Smooth muscle cell (in vitro differentiated cells): Measurements from ENCODE around the gene SYNJ2. TPM values are rescaled to one million over a fixed set of nuclear protein-coding genes. Genes with fewer than 3 reads are reported as not detected.
"Not testable (repeated sequence)": the region's sequence is repeated elsewhere in the genome, so short reads cannot be mapped to it uniquely, and the experiment has no call there.

Source experiments
- DNase-seq: peaks from one replicate; lab custom pipeline; 2025; ENCODE audit not compliant: unreplicated experiment; lab: John Stamatoyannopoulos, UW
- H2AFZ ChIP-seq: fragments of 200-600 bp; sonication (generic); 2 replicates; pipeline ENCODE4 v1.6.0; 2016; ENCODE audit warnings: antibody characterized with exemption, low read depth, mild to moderate bottlenecking
- H3F3A ChIP-seq: fragments of 200-600 bp; sonication (generic); 2 replicates; pipeline ENCODE4 v1.6.0; 2017; ENCODE audit warnings: antibody characterized with exemption, low read depth
- H3K27ac ChIP-seq: fragments of 200-600 bp; sonication (generic); 2 replicates; pipeline ENCODE4 v1.5.1; 2016; ENCODE audit warnings: low read depth, mild to moderate bottlenecking
- H3K27me3 ChIP-seq: fragments of 200-600 bp; sonication (generic); 2 replicates; pipeline ENCODE4 v1.6.1; 2016; ENCODE audit warnings: low read depth, mild to moderate bottlenecking
- H3K36me3 ChIP-seq: fragments of 200-600 bp; sonication (generic); 2 replicates; pipeline ENCODE4 v1.5.1; 2016; ENCODE audit warnings: low read depth
- H3K4me1 ChIP-seq: fragments of 200-600 bp; sonication (generic); 2 replicates; pipeline ENCODE4 v1.5.1; 2016; ENCODE audit warnings: low read depth
- H3K4me2 ChIP-seq: fragments of 200-600 bp; sonication (generic); 2 replicates; pipeline ENCODE4 v1.6.0; 2016; ENCODE audit warnings: mild to moderate bottlenecking
- H3K4me3 ChIP-seq: fragments of 200-600 bp; sonication (generic); 2 replicates; pipeline ENCODE4 v1.5.1; 2016; ENCODE audit warnings: mild to moderate bottlenecking
- H3K79me2 ChIP-seq: fragments of 200-600 bp; sonication (generic); 2 replicates; pipeline ENCODE4 v1.6.0; 2016; ENCODE audit warnings: low read depth, mild to moderate bottlenecking
- H3K9ac ChIP-seq: fragments of 200-600 bp; sonication (generic); 2 replicates; pipeline ENCODE4 v1.6.0; 2016; ENCODE audit warnings: low read depth
- H3K9me3 ChIP-seq: fragments of 200-600 bp; sonication (generic); replicated peaks from 2 replicates; pipeline ENCODE4 v1.5.1; 2016; ENCODE audit warnings: low read depth
- H4K20me1 ChIP-seq: fragments of 200-600 bp; sonication (generic); 2 replicates; pipeline ENCODE4 v1.6.0; 2016; ENCODE audit warnings: low read depth
- CTCF ChIP-seq: fragments of 200-600 bp; sonication (generic); IDR thresholded peaks from 2 replicates; pipeline ENCODE4 v1.5.1; 2017; ENCODE audit warnings: borderline replicate concordance, mild to moderate bottlenecking, antibody characterized with exemption; ENCODE audit not compliant: insufficient read depth, poor library complexity, severe bottlenecking
- WGBS: methylation state at CpG from one replicate; pipeline ENCODE4 v1.1.7; 2016; ENCODE audit warnings: low lambda C conversion rate; 5-methylcytosine and 5-hydroxymethylcytosine counted together
- polyA plus RNA-seq: library from polyadenylated mRNA; unstranded; fragments of >200 nt; fragmentation: Nextera tagmentation; extraction: Ambion mirVana; gene quantifications from 2 replicates; pipeline ENCODE4 v1.2.1, GENCODE V29; 2016
- total RNA-seq: library from RNA; depleted of rRNA; stranded (reverse); fragments of >200 nt; gene quantifications from 2 replicates; pipeline ENCODE4 v1.2.3, GENCODE V29; 2014

Gene SYNJ2
- total and polyA plus RNA-seq, 2 experiments from 2014 or later: 6.0 to 6.1 TPM

GRCh38 chr6:157966589-157966977, 15.1 kb upstream of the SYNJ2 start:
- Histone ChIP-seq H2AFZ (no peak overlapping the region), H3K9me3 (no peaks in the 10 kb centered on the region), H3K27me3 (no peaks in the 10 kb centered on the region), H3K4me1 (no peaks in the 10 kb centered on the region), H3K4me2 (no peak overlapping the region), H3K9ac (no peak overlapping the region), H3K27ac (no peak overlapping the region), H3K79me2 (no peaks in the 10 kb centered on the region), H3K36me3 (no peaks in the 10 kb centered on the region), H3F3A (no peaks in the 10 kb centered on the region), H3K4me3 (no peak overlapping the region), H4K20me1 (no peaks in the 10 kb centered on the region)
- WGBS: 95% methylated on average over 8 of the region's 8 CpGs
- DNase-seq: no peak
- TF ChIP-seq CTCF: no peak

GRCh38 chr6:157967020-157967419, 14.6 kb upstream of the SYNJ2 start:
- Histone ChIP-seq H3K27me3 (no peaks in the 10 kb centered on the region), H4K20me1 (no peaks in the 10 kb centered on the region), H3K9ac (no peak overlapping the region), H2AFZ (no peak overlapping the region), H3K36me3 (no peaks in the 10 kb centered on the region), H3K4me2 (no peak overlapping the region), H3K4me3 (no peak overlapping the region), H3F3A (no peaks in the 10 kb centered on the region), H3K9me3 (no peaks in the 10 kb centered on the region), H3K79me2 (no peaks in the 10 kb centered on the region), H3K4me1 (no peaks in the 10 kb centered on the region), H3K27ac (no peak overlapping the region)
- no peak for TF ChIP-seq CTCF
- no peak for DNase-seq
- 71% methylated on average over 6 of the region's 6 CpGs for WGBS

GRCh38 chr6:157967486-157967885, 14.2 kb upstream of the SYNJ2 start:
- Histone ChIP-seq H3K36me3 (no peaks in the 10 kb centered on the region), H3K9me3 (no peaks in the 10 kb centered on the region), H3K4me3 (no peak overlapping the region), H3K9ac (no peak overlapping the region), H3K27me3 (no peaks in the 10 kb centered on the region), H4K20me1 (no peaks in the 10 kb centered on the region), H3K4me2 (no peak overlapping the region), H3K79me2 (no peaks in the 10 kb centered on the region), H3F3A (no peaks in the 10 kb centered on the region), H2AFZ (no peak overlapping the region), H3K4me1 (no peaks in the 10 kb centered on the region), H3K27ac (no peak overlapping the region)
- 88% methylated on average over 8 of the region's 8 CpGs for WGBS
- no peak for TF ChIP-seq CTCF
- DNase-seq: no peak

GRCh38 chr6:157972177-157972576, 9.5 kb upstream of the SYNJ2 start:
- not testable (repeated sequence) for H3F3A ChIP-seq, DNase-seq, H3K4me2 ChIP-seq, H3K27ac ChIP-seq, H3K9ac ChIP-seq, H2AFZ ChIP-seq, H3K79me2 ChIP-seq, H4K20me1 ChIP-seq, H3K36me3 ChIP-seq, H3K4me3 ChIP-seq, H3K4me1 ChIP-seq, H3K27me3 ChIP-seq, H3K9me3 ChIP-seq
- 100% methylated on average over 3 of the region's 3 CpGs for WGBS
